DMS153 treated with DMSO at 0.1 percent for 48 hours (cell line): ENCODE results near the gene BTNL9.
"Not testable (repeated sequence)": the region's sequence is repeated elsewhere in the genome, so short reads cannot be mapped to it uniquely, and the experiment has no call there.

ENCODE experiments used
- DNase-seq: peaks from one replicate; lab custom pipeline; 2025; ENCODE audit not compliant: unreplicated experiment; lab: John Stamatoyannopoulos, UW

BTNL9 gene

DNA sequence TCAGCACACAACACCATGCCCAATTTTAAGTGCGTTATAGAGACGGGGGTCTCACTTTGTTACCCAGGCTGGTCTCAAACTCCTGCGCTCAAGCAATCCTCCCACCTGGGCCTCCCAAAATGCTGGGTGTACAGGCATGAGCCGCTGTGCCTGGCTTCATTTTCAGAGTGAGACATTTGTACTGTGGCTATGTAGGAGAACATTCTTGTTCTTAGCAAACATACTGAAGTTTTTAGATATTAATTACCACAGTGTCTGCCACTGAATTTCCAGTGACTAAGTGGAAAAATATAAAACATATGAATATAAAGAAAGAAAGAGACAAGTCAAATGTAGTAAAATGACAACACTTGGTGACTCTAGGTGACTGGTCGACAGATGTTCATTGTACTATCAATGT is 20.9 kb downstream of the BTNL9 start:
- DNase-seq = no peak

DNA sequence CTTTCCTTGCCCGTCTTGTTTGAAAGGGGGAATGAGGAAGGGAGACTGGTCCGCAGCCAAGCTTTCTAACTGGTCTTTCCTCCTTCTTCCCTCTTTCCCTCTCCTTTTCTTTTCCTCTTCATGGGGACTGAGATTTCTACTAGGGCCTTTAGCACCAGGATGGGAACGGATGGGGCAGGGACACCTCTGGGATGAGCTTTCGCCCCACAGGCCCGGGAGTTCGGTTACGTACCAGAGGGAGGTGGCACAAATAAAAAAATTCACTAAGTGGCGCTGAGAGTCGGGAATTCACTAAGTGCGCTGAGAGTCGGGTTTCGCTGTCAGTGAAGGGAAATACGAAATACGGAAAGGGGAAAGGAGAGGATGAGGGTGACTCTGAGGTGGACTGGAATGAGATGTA is 21.6 kb downstream of the BTNL9 start:
- DNase-seq = no peak

DNA sequence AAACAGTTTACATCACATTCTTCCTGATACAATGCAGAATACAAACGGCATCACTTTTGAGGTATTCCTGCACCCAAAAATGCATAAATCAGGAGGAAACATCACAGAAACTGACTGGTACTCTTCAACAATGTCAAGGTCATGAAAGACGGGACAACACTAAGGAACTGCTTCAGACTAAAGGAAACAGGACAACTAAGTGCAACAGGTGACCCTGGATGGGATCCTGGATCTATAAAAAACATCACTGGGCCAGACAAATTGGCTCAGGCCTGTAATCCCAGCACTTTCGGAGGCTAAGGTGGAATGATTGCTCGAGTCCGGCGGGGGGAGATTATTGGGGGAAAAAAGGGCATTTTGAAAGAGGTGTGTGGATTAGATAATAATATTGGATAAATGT is 22.6 kb downstream of the BTNL9 start:
- no peak for DNase-seq

DNA sequence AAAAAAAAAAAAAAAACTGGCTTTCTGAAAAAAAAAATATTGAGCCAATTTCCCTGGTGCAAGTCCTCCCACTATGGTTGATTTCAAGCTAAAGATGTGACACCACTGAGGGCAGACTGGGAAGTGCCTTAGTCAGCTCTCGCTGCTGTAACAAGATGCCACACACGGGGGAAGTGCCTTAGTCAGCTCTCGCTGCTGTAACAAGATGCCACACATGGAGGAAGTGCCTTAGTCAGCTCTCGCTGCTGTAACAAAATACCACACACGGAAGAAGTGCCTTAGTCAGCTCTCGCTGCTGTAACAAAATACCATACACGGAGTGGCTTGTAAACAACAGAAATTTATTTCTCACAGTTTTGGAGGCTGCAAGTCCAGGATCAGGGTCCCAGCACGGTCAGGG is 23.4 kb downstream of the BTNL9 start:
- DNase-seq = no peak

DNA sequence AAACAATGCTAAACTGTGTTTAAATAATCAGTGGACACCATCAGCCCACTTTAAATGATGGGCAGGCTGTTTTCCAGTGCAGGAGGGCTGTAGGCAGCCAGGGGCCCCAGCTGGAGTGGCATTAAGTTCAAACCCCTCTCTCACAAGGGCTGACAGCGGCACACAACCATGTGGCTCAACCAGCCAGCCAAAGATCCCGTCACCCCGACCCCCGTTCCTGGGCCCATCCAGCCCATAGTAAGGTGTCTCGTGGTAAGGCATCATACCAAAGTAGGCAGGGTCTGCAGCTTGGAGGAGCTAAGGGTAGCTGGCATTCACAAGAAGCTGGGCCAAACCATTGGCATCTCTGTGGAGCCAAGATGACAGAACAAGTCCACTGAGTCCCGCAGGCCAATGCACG is 24.9 kb downstream of the BTNL9 start:
- DNase-seq = no peak

DNA sequence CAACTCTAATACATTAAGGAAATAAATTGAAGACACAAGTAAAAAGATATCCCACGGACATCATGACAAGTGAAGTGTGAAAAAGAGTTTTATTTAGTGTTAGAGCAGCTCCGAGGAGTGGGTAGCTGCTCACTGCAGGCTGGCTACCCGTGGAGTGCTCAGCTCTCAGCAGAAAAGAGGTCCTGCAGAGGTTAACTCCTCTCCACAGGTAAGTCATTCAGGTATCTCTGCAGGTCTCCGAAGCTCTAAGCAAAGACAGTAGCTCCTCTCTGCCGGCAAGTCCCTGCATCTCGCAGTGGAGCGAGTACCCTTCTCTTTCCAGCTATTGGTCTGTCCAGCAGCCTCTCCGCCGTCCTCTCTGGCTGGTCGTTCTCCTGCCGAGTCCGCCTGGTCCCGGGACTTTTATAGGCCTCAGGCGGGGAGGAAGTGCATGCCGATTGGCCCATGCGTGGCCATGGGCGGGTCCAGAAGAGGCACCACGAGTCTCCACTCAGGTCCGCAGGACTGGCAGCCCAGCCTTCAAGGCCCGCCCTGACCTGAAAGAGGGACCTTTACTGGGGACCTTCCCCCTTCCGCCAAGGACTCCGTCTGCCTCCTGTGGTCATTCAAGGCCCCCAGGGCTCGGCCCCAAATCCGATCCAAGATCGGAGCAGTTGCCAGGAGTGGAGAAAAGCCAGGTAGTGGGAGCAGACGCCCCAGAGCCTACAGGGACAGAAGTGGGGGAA is 29.9 kb downstream of the BTNL9 start:
- no peak for DNase-seq

DNA sequence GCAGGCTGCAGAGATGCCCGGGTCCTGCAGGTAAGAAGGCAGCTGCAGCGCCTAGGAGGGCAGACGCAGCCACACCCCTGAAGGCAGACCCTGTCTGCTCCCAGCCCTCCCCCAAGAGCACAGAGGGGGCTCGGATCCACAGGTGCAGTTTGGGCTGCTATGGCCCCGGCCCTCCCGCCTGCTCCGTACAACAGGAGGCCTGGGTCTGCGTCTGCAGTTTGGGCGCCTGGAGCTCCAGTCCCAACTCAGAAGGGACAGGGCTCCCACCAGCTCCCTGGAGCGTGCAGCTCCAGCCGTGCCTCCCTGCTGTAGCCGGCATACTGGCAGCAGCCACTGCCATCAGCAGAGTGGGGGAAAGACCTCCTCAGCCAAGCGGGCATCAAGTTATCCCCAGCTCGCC is 30.5 kb downstream of the BTNL9 start:
- DNase-seq = no peak

DNA sequence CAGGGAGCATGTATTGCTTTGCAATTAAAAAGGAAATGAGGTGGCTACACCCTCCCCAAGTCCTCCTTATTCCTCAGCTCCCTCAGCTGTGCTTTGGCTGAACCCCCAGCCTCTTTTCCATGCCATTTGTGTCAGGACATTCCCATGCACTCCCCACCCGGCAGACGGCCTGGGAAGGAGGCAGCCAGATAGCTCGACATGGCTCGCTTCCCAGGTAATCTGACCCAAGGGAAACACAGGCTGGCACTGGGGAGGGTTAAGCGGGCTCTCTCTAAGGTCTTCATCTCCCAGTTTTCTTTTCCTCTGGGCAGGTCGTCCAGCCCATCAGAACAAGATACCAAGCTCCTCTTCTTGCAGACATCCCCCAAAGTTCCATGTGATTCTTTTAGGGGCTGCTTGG is 31.2 kb downstream of the BTNL9 start:
- DNase-seq = no peak

DNA sequence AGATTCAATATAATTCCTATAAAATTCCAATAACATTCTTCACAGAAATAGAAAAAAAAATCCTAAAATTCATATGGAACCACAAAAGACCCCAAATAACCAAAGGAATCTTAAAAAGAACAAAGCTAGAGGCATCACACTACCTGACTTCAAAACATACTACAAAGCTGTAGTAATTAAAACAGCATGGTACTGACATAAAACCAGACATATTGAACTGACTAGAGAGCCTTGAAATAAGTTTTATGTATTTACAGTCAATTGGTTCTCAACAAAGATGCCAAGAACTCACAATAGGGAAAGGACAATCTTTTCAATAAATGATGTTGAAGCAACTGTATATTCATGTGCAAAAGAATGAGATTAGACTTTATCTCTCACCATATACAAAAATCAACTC is 36.9 kb downstream of the BTNL9 start:
- DNase-seq = no peak

DNA sequence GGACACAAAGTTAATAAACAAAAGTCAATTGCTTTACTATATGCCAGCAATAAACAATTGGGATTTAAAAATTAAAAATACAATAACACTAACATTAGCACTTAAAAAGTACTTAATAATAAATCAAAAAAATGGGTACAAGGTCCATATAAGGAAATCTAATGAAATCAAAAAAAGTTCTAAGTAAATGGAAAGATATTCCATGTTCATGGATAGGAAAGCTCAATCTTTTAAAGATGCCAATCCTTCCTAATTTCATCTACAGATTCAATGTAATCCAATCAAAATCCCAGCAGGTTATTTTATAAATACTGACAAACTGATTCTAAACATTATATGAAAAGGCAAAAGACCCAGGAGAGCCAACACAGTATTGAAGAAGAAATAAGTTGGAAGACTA is 41.9 kb downstream of the BTNL9 start:
- DNase-seq = no peak

DNA sequence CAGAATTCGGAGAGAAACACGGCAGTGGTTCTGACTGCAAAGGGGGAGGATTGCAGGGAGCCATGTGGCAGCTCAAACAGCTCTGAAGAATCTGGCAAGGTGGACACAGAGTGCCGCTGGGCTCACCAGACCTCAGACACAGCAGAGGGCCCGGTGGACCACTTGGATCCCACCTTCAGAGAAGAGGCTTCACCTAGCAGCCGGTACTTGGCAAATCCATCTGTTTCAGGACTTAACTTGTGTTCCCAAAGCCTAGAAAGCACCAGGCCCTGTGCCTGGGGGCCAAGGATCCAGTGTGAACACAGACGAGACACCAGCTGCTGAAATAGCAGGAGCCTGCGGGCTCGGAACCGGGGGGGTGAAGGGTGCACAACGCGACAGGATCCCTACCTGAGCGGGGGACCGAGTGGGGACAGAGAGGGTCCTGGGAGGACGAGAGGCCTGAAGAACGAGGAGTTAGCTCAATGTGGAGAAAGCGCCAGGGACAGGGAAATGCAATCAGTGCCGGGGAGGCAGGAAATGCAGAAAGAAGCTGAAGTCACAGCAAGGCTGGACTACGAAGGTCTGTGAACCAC is 44.6 kb downstream of the BTNL9 start:
- DNase-seq = no peak

DNA sequence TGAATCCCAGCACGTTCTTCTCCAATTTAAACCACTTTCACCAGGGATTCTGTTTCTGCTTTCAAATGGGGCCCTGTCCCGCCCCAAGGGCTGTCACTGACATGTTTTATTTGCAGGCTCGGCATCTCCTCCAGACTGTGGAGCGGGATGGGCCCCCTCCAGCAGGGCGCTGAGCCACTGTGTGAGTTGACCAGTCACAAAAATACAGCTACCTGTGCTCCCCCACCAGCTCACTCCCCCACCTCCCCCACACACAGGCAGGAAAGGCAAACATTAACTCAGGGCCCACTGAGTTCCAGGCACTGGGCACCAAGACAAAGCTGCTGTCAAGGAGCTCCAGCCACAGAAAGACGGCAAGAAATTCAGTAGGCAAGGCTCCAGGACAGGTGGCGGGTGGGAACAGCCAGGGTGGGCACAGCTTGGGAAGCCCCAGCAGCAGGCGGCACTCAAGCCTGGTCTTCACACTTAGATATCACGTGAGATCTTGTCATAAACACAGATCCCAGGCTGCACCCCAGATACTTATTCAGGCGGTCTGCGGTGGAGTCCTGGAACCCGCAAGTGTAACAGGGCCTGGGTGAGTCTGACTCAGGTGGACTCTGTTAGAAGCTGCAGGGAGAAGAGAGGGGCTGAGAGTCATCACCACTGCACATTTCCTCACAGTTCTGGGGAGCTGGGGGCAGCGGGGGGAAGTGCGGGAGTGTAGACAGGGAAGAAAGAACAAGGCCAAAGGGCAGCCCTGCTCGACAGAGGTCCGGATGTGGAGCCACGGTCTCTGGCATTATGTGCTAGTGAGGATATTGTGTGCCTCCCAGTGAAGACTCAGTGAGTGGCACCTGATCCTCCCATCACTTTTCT is 46.2 kb downstream of the BTNL9 start:
- no peak for DNase-seq

DNA sequence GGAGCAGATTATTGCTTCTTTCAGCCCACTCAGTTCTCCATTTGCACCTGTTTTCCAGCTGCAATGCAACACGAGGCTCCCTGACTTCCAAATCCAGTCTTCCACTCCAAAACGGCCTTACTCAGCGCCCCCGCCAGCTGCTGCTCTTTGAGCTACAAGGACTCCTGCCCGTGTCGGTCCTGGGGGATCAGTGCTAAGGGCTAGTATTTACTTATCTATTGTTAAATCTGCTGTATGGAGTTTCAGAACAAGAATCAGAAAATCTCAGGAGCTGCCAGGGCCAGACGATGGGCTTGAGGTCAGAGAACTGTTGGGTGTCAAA is 46.8 kb downstream of the BTNL9 start:
- no peak for DNase-seq

DNA sequence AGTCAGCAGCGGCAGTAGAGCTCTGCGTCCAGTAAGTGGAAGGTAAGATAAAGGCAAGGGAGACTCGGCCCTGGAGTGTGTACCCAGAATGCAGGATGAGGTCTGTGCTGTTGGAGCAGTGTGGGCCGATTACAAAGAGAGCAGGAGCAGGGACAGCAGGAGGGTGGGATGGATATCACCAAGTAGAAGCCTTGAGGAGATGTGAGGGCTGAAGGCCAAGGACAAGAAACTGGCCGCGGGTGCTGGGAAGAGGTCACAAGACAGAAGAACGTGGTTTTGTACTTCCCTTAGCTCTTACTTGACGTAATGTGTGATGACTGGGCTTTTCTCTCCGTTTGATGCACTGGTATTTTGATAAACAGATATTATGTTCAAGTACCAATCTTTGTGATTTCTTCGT is 47.2 kb downstream of the BTNL9 start:
- DNase-seq = no peak

DNA sequence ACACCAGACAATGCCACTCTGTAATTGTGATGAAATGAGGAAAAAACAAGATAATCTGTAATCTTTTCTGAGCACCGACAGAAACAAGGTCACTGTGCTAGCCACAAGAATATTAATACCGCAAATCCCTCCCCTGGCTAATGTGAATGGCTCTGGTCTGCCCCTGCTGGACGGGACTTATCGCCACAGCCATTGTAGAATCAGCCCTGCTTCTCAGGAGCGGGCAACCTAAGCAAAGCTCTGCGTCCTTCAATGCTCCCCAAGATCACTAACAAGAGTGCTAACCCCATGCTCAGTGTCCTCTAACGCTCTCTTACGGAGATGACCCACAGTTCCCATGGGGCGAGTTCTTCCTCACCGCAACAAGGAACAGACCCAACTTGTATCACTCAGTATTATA is 48.2 kb downstream of the BTNL9 start:
- no peak for DNase-seq

DNA sequence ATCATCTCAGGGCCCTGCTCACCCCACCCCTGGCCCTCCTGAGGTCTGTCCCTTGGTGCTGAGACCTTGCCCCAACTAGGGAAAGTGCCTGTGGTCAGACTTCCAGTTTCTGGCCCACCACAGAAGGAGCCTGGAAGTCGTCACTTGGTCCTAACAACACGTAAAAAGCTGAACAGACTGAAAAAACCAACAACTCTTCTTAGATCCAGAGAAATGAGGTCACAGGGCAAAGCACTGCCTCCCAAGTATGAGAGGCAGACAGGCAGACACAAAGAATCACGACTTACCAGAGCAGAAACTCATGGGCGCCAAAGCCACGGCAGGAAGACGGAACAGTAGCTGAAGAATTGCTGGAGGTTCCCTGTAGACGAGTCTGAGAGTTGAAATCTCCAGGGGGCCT is 52.4 kb downstream of the BTNL9 start:
- DNase-seq = no peak

DNA sequence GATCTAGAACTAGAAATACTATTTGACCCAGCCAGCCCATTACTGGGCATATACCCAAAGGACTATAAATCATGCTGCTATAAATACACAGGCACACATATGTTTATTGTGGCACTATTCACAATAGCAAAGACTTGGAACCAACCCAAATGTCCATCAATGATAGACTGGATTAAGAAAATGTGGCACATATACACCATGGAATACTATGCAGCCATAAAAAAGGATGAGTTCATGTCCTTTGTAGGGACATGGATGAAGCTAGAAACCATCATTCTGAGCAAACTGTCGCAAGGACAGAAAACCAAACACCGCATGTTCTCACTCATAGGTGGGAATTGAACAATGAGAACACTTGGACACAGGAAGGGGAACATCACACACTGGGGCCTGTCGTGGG is 55.1 kb downstream of the BTNL9 start:
- DNase-seq = not testable (repeated sequence)

DNA sequence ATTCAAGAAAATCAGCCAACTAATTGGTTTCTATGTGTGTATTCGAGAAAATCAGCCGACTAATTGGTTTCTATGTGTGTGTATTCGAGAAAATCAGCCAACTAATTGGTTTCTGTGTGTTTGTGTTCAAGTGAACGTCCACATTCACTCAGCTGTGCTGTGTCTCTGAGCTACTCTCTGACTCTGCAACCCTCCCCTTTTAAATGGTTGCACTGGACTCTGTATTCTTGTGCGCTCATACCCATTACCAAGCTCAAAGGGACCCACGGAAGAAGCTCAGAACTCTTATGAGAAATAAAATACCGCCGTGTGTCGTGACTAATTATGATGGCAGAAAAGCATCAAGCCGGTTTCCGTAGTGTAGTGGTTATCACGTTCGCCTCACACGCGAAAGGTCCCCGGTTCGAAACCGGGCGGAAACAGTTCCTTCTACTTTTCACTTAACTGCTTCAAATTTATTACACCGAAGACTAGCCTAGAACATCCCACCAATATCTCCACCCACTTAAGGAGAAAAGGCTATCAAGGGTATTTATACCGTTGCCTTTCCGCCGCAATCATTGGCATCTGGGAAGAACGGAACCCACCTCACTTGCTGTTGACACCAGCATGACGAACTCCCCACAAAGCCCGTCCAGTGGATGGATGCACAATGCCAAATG is 56.8 kb downstream of the BTNL9 start:
- DNase-seq = not testable (repeated sequence)

DNA sequence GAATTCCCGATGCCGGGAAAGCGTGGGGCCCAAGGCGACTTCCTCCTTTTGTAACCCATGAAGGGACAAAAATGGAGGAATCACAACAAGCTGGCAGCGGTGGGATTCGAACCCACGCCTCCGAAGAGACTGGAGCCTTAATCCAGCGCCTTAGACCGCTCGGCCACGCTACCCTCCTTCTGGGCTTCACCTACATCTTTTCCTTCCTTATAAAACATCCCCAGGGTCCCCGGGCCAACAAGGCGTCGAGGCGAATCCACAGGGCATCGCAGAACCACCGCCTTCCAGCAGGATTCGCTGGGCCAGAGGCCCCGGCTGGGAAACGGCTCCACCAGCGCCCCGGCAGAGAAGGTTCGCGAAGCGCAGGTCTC is 57.3 kb downstream of the BTNL9 start:
- not testable (repeated sequence) for DNase-seq

DNA sequence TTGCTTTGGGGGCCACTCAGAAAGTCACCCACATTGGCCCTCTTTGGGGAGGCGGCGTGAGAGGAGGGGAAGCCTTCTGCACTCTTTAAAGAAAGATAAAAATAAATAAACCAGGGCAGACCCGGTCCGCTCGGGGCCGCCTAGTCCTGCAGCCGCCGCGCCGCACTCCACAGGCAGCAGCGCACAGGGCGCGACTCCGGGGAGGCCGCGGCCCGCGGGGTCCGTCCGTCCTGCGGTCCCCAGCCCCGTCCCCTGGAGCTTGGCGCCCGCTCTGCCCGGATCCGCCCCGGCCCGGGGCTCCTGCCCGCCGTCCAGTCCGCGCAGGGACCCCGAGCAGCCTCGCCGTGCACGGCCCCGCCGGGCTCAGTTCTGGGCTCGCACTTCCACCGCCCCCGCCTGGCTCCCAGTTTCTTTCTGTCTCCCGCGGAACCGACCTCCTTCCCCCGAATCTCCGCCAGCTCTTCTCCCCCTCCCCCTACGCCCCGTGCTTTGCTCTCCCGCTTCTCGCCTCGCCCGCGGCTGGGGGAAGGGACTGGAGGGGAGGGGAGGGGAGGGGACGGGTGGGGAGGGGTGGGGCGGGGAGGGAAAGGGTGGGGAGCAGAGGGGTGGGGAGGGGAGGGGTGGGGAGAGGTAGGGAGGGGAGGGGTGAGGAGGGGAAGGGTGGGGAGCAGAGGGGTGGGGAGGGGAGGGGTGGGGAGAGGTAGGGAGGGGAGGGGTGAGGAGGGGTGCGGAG is 57.9 kb downstream of the BTNL9 start:
- not testable (repeated sequence) for DNase-seq
